A549 treated with Hydrocortisone at 1 μM for 4 hours (cell line): ENCODE measurements around the gene C1QL1. TPM values are rescaled to one million over a fixed set of nuclear protein-coding genes. Genes with fewer than 3 reads are reported as not detected.

ENCODE experiments used
- total RNA-seq: library from RNA; stranded (reverse); fragments of 200-300 nt; extraction: Qiagen RNA extraction; gene quantifications from 5 replicates; pipeline ENCODE4 v1.2.3, GENCODE V29; 2022

The C1QL1 gene
- 15.2 to 32.8 TPM (median 28.1 TPM) in 5 replicates for total RNA-seq

GRCh38 chr17:44968225-44969143 is at the start of gene C1QL1:
C1QL1 (minus strand) TSS chr17:44968303; CDS start chr17:44968048, 255 bp downstream.

GRCh38 chr17:44947461-44948314 is 20.4 kb downstream of the C1QL1 start, which contains the start of gene KIF18B:
KIF18B (minus strand) TSS chr17:44947773; CDS start chr17:44936344, 11,429 bp downstream.

GRCh38 chr17:44915321-44915726 is 52.8 kb downstream of the C1QL1 start, which contains the start of gene GFAP:
GFAP (minus strand) TSS chr17:44915500; CDS start chr17:44915486, 14 bp downstream.

Other genes starting within 250 kb of the C1QL1 start
- gene ADAM11, start 209.3 kb downstream of the C1QL1 start, total RNA-seq = 1.8 to 2.2 TPM (median 1.8 TPM) in 5 replicates
- gene GJC1, start 138.0 kb downstream of the C1QL1 start, total RNA-seq = 23.1 to 34.0 TPM (median 28.6 TPM) in 5 replicates
- not detected in 5 replicates for gene HIGD1B, start 120.4 kb downstream of the C1QL1 start, total RNA-seq
- 135 to 203 TPM (median 145 TPM) in 5 replicates for gene EFTUD2, start 68.9 kb downstream of the C1QL1 start, total RNA-seq
- gene GFAP, start 52.8 kb downstream of the C1QL1 start, total RNA-seq = 0.55 to 1.2 TPM (median 0.68 TPM) in 5 replicates
- 32.9 to 38.1 TPM (median 37.3 TPM) in 5 replicates for gene KIF18B, start 20.5 kb downstream of the C1QL1 start, total RNA-seq
- gene DCAKD, start 83.3 kb upstream of the C1QL1 start, total RNA-seq = 15.9 to 19.3 TPM (median 18.0 TPM) in 5 replicates
- gene NMT1, start 93.0 kb upstream of the C1QL1 start, total RNA-seq = 170 to 365 TPM (median 187 TPM) in 5 replicates
- 150 to 181 TPM (median 175 TPM) in 5 replicates for gene PLCD3, start 164.2 kb upstream of the C1QL1 start, total RNA-seq
- 6.3 to 7.7 TPM (median 6.5 TPM) in 5 replicates for gene ACBD4, start 167.4 kb upstream of the C1QL1 start, total RNA-seq
- gene HEXIM1, start 180.2 kb upstream of the C1QL1 start, total RNA-seq = 39.5 to 51.7 TPM (median 44.6 TPM) in 5 replicates
- 13.7 to 19.3 TPM (median 15.3 TPM) in 5 replicates for gene HEXIM2, start 193.6 kb upstream of the C1QL1 start, total RNA-seq